HG03280 (cell line): ENCODE measurements around the gene CRTC1.
"Not testable (repeated sequence)": the region's sequence is repeated elsewhere in the genome, so short reads cannot be mapped to it uniquely, and the experiment has no call there.

Experiments
- ATAC-seq: cut with Tn5 transposase; IDR thresholded peaks from one replicate; pipeline ENCODE4 v1.9.1; 2021; ENCODE audit warnings: mild to moderate bottlenecking, moderate library complexity; ENCODE audit not compliant: unreplicated experiment

The CRTC1 gene

DNA sequence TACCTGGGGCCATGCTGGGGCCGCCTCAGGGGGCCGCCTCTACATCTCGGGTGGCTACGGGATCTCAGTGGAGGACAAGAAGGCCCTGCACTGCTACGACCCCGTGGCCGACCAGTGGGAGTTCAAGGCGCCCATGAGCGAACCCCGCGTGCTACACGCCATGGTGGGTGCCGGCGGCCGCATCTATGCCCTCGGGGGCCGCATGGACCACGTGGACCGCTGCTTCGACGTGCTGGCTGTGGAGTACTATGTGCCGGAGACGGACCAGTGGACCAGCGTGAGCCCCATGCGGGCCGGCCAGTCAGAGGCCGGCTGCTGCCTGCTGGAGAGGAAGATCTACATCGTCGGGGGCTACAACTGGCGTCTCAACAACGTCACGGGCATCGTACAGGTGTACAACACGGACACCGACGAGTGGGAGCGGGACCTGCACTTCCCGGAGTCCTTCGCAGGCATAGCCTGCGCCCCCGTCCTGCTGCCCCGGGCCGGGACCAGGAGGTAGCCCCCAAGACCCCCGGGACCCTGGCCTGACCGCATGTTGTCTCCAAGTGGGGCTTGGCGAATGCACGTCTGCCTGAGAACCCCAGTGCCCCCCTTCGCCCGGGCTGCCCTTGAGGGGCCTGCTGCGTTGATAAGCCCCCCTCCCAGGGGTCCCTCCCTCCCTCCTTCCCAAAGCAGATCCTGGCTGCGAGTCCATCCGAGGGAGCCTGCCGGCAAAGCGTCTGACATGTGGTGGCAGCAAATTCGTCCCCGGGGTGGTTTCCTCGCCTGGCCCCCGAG lies 14.5 kb upstream of the CRTC1 start:
- no peak for ATAC-seq

DNA sequence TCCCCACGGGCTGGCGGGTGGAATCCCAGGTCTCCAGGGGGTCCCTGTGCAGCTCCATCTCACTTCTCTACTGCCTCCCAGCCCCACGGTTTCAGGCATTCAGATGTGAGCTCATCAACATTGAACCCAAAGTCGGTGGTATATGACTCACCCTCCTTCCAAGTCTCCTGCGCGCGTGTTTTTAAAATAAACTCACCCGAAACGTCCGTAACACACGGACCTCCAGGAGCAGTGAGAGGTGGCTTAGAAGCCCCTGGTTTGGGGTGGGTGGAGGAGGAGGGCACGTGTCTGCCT lies 14.0 kb upstream of the CRTC1 start:
- no peak for ATAC-seq

DNA sequence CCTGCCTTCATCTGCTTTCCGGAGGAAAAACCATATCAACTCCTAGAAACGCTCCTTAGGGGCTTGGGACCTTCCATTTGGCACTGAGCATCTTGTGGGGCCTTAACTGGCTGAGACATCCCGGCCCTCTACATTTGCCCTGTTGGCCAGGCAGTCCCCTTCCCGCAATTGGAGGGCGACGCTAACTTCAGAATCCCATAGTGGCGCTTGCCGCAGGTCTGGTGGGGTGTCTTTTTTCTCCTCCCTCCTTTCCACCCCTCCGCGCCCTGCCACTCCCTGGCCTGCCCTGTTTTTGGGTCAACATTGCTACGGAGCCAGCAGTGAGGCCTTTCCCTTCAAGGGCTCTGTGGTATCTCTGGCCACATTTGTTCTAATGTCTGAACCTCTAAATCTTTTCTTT lies 13.6 kb upstream of the CRTC1 start:
- no peak for ATAC-seq

DNA sequence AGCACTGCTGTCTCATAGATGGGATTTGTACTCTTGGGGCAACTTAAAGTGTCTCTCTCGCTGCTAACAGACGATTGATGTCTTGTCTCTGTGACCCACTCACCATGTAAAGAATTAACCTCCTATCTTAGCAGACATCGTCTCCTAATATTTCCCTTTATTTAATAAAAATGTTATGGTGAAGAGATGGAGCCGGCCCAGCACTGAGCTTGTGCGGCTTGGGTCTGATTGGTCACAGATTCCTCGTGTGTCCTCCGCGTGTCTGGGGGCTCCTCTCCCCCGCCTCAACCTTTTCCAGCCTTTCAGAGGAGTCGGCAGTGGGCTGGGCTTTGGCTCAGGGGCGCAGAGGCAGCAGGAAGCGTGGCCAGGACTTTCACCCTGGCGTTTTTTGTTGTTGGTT lies 13.2 kb upstream of the CRTC1 start:
- no peak for ATAC-seq

DNA sequence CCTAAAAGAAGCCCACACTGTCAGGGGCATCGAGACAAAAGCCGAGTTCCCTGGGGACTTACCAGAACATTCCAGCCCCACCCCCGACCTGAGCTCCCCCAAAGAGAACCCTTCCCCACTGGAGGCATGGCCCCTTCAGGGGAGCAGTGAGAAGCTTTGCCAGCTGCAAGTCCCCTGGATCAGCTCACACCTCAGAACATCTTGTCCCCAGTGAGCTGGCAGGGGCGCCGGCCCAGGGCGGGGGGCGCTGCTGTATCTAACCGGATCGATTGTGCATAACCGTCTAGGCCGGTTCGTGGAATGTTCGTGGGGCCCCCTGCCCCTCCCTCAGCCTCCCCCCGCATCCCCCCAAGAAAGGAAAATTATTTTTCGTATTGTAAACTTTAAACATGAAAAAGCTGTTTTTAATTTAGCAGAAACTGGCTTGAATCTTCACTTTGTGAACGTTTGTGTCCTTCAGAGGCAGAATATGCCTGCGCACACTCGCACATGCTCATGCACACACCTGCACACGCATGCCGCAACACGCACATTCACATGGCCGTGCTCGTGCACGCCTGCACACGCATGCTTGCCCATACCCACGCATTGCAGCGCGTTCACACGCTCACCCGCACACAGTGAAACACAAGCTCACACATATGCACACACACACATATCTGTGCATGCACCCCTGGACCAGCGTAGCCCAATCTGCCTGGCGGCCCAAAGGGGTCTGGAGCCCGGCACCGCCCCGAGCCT lies 12.0 kb upstream of the CRTC1 start:
- no peak for ATAC-seq

DNA sequence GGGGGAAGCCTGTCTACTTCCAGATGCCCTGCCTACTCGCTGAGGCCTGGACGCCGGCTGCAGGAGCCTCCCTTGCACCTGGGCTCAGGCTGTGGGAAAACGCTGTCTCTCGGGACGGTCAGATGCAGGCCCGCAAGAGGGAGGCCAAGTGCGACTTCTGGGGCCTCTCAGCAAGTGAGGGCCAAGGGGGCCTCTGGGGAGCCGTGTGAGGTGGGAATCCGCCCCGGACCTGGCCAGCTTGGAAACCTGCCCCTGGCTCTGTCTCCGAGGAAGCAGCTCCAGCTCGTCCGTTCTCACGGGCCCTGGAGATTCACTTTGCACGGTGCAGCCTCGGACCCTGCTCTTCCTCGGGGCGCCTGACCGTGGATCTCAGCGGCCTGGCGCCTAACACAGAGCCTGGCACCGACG lies 11.4 kb upstream of the CRTC1 start:
- no peak for ATAC-seq

DNA sequence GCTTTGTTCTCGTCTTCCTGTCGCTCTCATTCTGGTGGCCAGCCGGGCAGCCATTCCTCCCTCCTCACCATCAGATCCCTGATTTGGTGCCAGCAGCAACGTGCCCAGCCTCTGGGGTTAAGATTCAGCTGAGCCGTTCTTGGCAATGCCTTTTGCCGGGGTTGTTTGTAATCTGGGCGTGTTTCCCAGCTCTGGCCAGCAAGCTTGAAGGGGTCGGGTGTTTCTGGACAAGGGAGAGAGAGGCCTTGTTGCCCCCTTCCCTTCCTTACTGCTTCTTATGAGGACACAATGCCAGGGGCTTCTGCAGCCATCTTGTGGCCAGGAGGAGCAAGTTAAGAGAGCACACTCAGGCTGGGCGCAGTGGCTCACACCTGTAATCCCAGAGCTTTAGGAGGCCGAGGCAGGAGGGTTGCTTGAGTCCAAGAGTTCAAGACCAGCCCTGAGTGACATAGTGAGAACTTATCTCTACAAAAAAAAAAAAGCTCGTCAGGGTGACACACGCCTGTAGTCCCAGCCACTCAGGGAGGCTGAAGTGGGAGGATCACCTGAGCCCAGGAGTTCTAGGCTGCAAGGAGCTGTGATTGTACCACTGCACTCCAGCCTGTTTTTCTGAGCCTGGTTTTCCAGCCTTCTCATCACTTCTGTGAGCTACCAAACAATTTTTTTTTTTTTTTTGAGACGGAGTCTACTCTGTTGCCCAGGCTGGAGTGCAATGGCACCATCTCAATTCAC lies 10.7 kb upstream of the CRTC1 start:
- ATAC-seq: no peak

DNA sequence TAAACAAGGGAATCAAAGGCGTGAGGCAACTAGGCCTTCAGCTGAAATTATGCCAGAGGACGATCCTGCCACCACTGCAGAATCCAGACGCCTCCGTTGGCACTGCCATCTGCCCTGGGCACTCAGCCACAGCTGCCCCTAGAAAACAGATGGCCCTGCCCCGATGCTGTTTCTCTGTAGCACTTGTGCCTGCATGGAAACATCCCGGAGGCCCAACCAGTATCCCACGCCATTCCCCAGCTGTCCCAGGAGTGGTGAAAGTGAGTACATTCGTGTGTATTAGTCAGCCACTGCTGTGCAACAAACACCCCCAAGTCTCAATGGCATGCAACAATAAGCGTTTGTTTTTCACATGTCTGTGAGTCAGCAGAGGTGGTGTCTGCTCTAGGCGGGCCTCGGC lies 8.9 kb upstream of the CRTC1 start:
- ATAC-seq: no peak

DNA sequence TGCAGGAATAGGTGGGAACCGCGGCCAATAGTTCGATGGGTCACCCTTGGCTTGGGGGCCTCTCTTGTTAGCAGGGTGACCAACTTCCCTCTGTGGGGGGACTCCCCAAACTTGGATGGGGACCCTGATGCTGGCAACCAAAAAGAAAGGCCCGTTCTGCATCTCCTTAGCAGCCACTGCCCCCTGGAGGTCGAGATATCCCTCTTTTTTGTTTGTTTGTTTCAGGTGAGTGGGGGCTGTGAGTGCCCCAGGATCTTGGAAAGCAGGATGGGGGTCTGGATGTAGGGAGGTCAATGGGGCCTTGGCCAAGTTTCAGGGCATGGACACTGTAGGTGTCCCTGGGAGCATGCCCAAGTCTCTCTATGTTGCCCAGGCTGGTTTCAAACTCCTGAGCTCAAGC lies 7.7 kb upstream of the CRTC1 start:
- ATAC-seq: no peak

DNA sequence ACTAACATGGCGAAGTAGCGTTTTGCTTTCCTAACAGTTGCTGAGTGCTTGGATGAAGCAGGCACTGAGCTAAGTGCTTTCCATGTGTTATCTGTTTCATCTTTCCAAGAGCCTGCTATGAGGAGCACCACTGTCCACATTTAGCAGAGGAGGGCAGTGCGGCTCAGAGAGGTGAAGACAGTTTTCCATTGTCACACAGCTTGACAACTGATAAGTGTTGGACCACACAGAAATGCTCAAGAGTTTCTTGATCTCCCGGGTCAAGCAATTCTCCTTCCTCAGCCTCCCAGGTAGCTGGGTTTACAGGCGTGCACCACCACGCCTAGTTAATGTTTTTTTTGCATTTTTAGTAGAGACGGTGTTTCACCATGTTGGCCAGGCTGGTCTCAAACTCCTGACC lies 6.8 kb upstream of the CRTC1 start:
- no peak for ATAC-seq

DNA sequence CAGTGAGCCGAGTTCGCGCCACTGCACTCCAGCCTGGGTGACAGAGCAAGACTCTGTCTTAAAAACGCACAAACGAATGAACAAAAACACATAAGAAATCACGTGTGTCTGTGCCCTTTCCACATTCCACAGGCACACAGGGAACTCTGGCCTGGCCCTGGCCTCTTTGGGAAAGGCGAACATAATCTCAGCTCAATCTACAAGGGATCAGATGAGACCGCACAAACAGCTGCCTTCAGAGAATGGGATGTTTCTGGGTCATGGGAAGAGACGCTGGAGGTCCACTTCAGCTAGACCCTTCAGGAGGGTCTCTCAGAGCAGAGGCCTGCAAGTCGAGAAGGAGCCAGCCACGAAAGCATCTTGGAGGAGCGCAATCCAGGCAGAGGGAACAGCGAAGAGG lies 6.3 kb upstream of the CRTC1 start:
- no peak for ATAC-seq

DNA sequence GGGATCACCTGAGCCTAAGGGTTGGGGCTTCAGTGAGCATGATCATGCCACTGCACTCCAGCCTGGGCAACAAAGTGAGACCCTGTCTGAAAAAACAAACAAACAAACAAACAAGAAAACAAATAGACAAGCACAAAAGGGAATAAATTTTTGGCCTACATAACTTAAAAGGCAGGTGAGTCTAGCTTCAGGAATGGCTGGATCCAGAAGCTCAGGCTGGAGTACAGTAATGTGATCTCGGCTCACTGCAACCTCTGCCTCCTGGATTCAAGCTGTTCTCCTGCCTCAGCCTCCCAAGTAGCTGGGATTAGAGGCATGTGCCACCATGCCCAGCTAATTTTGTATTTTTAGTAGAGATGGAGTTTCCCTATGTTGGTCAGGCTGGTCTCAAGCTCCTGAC lies 3.3 kb upstream of the CRTC1 start:
- not testable (repeated sequence) for ATAC-seq

DNA sequence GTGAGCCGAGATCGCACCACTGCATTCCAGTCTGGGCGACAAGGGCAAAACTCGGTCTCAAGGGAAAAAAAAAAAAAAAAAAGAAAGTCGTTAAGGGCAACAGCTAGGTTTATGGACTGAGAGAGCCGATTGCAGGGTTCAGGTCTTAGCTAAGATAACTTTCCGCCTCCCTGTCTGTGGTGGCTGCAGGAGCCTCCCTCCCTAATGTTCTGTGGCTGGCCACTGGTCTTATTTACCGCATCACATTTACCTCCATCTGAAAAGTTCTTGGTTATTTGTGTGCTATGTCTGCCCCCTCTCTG lies 722 bp upstream of the CRTC1 start:
- no peak for ATAC-seq

DNA sequence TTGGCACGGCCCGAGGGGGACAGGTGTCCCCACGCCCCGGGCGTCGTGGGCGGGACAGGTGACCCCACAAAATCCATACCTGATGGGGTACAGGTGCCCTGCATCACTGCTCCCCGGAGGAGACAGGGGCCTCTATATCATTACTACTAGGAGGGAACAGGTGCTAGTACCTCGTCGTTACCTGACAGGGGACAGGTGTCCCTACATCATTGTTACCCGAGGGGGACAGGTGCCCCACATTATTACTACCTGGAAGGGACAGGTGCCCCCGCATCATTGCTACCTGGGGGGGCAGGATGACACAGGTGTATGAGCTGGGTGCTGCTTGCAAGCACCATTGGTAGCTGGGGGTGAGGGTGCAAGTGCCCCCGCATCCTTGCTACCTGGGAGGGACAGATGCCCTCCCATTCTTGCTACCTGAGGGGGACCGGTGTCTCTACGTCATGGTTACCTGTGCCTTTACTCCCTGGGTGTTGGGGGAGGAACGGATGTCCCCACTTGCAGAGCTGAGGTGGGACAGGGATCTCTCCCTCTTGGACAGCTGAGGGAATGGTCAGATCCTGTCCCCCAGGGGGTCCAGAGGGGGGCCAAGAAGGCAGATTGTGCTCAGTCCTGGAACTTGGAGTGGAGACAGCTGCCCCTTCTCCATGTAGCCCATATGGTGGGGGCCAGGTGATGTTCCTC lies 620 bp downstream of the CRTC1 start:
- ATAC-seq: no peak

DNA sequence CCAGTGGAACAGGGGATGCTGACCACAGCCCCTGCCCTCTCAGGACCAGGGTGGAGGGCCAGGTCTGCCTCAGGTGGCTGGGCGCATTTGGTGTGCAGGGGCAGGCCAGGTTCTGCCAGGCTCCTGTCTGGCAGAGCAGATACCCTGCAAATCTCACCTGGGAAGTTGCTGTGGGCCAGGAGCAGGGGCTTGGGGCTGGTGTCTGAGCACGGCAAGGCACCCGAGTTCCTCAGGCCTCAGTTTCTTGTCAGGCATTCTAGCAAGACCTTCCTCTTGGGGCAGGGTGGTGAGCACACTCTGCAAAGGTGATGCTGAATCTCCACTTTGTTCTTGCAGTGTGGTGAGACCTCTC lies 1.1 kb downstream of the CRTC1 start:
- ATAC-seq: no peak

DNA sequence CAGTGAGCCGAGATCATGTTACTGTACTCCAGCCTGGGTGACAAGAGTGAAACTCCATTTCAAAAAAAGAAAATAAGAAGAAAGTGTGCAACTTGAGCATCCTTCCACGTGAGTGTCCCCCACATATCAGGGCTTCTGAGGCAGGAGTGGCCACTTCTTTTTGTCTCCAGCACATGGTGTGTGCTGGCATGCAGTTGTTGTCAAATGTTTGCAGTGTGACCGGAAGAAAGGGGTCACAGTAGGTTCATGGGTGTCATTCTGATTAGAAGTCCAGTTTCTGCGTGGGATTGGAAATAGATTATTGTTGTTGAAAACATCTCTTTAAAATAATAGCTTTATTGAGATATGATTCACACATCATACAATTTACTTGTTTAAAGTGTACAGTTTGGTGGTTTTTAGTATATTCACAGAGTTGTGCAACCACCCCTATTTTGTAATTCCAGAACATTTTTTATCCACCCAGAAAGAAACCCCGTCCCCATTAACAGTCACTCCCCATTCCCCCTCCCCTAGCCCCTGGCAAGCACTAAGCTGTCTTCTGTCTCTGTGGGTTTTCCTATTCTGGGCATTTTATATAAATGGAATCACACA lies 2.2 kb downstream of the CRTC1 start:
- no peak for ATAC-seq

DNA sequence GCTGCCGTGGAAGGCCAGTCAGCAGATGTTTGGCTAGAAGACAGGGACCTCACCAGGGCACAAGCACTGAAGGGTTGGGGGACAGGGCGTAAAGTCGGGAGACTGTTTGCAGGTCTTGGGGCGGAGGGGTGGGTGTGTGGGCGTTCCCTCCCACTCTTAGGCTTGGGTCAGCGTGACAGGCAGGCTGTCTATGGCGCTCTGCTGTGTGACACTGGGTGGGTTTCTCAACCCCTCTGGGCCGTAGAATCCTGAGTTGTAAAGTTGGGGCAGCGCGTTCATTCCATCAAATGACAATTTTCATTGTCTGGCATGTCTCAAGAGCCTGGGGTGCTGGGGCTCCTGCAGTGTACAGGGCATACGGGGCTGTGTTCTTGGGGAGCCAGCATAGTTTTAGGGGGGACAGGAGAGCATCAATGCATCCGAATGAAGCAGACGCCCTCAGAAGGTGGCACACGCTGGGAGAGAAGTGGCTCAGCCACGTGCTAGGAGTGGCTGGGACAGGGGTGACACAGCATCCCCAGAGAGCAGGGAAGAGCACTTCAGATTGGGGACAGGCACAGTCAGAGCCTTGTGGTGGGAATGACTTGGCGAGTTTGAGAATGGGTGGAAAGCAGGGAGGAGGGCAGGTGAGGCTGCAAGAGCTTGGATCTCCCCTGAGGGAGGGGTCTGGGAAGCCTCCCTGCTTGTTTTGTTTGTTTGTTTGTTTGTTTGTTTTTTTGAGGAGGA lies 4.4 kb downstream of the CRTC1 start:
- no peak for ATAC-seq

DNA sequence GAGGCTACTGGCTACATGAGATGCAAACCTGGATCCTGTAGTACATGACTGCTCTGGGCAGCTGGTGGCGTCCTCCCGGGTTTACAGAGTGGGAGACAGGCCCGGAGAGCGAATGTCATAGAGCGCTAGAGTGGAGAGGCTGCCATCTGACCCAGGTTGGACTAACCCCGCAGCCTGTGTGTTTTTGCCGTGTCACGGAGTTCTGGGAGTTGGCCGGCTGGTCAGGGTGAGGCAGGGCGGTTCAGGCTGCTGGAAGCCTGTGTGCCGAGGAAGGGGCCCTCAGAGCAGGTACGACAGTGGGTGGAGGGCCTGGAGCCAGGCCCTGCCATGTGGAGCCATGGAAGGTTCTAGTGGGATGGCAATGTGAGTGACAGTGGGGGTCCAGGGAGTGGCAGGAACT lies 12.5 kb downstream of the CRTC1 start:
- no peak for ATAC-seq

DNA sequence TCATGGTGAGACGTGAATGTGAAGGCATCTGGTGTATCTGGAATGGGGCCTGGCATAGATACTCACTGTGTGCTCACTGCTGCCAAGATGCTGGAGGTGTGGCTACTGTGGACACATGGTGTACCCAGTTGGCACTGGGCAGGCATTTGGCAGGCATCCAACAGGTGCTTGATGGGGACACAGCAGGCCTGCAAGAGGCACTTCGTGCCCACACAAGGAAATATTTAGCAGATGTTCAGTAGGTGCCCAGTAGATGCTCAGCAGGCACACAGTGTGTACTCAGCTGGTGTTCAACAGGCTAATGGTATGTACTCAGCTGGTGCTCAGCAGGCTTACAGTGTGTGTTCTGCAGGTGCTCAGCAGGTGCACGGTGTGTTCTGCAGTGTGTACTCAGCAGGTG lies 14.2 kb downstream of the CRTC1 start:
- ATAC-seq: no peak

DNA sequence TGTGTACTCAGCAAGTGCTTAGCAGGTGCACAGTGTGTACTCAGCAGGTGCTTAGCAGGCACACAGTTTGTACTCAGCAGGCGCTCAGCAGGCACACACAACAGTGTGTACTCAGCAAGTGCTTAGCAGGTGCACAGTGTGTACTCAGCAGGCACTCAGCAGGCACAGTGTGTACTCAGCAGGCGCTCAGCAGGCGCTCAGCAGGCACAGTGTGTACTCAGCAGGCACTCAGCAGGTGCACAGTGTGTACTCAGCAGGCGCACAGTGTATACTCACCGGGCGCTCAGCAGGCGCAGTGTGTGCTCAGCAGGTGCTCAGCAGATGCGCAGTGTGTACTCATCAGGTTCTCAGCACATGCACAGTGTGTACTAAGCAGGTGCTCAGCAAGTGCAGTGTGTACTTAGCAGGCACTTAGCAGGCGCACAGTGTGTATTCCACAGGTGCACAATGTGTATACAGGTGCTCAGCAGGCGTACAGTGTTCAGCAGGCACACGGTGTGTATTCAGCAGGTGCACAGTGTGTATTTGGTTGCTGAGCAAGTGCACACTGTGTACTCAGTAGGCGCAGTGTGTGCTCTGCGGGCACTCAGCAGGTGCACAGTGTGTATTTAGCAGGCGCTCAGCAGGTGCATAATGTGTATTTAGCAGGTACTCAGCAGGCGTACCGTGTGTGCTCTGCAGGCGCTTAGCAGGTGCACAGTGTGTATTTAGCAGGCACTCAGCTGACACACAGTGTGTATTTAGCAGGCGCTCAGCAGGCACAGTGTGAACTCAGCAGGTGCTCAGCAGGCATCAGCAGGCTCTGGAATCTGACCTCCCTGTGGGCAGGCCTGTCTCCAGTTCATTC lies 15.1 kb downstream of the CRTC1 start:
- no peak for ATAC-seq
